DOHH2 (cell line): ENCODE data around the gene LIPI.
"Not testable (repeated sequence)": the region's sequence is repeated elsewhere in the genome, so short reads cannot be mapped to it uniquely, and the experiment has no call there.

Experiments
- EZH2phosphoT487 ChIP-seq: fragments of 200-600 bp; sonication (generic); IDR thresholded peaks from 2 replicates; pipeline ENCODE4 v1.6.1; 2017; ENCODE audit warnings: borderline replicate concordance, mild to moderate bottlenecking, antibody characterized with exemption, low read length, moderate library complexity, mixed read lengths
- TF ChIP-seq, protein P1 (sequence below): fragments of 200-600 bp; sonication (generic); IDR thresholded peaks from one replicate; pipeline ENCODE4 v1.5.1; 2014; ENCODE audit warnings: antibody characterized with exemption, mild to moderate bottlenecking, low read depth, low read length; ENCODE audit not compliant: poor library complexity, severe bottlenecking

DNA sequence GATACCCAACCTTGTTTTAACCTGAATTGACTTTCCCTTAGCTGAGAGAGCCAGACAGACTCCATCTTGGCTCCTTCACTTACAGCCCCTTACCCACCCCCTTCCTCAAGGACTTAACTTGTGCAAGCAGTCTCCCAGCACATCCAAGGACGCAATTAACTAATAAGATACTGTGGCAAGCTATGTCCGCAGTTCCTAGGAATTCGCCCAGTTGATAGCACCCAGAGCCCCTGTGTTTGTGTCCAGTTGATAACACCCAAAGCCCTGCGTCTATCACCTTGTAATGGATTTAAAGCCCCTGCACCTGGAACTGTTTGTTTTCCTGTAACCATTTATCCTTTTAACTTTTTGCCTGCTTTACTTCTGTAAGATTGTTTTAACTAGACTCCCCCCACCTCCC, 106.2 kb downstream of the LIPI start:
- TF ChIP-seq, protein P1, sequence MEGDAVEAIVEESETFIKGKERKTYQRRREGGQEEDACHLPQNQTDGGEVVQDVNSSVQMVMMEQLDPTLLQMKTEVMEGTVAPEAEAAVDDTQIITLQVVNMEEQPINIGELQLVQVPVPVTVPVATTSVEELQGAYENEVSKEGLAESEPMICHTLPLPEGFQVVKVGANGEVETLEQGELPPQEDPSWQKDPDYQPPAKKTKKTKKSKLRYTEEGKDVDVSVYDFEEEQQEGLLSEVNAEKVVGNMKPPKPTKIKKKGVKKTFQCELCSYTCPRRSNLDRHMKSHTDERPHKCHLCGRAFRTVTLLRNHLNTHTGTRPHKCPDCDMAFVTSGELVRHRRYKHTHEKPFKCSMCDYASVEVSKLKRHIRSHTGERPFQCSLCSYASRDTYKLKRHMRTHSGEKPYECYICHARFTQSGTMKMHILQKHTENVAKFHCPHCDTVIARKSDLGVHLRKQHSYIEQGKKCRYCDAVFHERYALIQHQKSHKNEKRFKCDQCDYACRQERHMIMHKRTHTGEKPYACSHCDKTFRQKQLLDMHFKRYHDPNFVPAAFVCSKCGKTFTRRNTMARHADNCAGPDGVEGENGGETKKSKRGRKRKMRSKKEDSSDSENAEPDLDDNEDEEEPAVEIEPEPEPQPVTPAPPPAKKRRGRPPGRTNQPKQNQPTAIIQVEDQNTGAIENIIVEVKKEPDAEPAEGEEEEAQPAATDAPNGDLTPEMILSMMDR = not testable (repeated sequence)
- not testable (repeated sequence) for TF ChIP-seq EZH2phosphoT487
